ENCODE data around the gene PYGB.

- TF ChIP-seq SIN3A (IDR thresholded peaks at IDR 0.05; ENCODE audit: borderline replicate concordance, insufficient read depth, low read depth, low read length) = no peak
- TF ChIP-seq CTCF (IDR thresholded peaks at IDR 0.05) = peak; percentile 76
- no peak for TF ChIP-seq REST (IDR thresholded peaks at IDR 0.05; ENCODE audit: insufficient read depth in 1 of 2, low read depth in 2 of 2, low read length in 1 of 2)
These were observed 48.5 kb downstream of the PYGB start for GRCh38 chr20:25296094-25297093.

Data from Panc1 (cell line).